Measurements from ENCODE around the gene CTBP2. TPM values are rescaled to one million over a fixed set of nuclear protein-coding genes. Genes with fewer than 3 reads are reported as not detected.
"Not testable (repeated sequence)": the region's sequence is repeated elsewhere in the genome, so short reads cannot be mapped to it uniquely, and the experiment has no call there.

Gene CTBP2
- total RNA-seq, 4 donors from 2014 or later, result 41.8 to 55.9 (median 47.1) TPM

DNA sequence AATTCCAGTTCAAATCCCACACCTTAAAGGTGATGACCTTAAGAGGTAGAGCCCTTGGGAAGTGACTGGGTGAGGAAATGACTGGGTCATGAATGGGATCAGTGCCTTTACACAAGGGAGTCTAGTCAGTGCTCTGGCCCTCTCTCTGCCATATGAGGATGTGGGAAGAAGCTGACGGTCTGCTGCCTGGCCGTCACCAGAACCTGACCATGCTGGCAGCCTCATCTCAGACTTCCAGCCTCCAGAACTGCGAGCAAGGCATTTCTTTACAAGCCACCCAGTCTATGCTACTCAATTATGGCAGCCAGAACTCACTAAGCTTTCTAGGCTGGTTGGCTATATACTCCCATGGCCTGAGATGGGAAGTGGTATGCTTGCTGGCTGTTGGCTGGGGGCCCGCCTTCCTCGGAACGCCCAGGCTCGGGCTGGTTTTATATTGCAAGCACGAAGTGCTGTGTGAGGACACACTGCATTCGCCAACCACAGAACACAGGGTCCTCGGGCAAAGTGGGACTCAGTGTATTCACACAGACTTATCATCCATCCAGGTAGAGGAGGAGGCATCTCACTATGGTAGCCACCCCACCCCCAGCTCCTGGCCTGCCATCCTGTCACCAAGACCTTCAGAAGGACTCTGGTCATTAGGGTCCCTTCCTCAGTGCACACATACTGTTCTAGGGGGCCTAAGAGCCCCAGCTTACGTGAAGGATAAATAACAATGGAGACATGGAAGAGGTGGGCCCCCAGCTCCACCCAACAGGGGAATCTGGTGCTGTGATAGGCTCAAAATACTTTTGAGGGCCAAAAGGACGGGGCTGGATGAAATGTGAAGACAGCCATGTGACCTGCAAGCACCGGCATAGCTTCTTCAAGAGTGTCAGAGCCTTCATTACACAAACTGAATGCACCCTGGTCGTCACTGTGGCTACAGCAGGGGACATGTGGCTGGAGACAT lies 169.4 kb downstream of the CTBP2 start:
- Histone ChIP-seq H3K27me3 (no peaks in the 10 kb centered on the region), H3K36me3 (peaks cover 31 to 100% (median 43%) of the 10 kb centered on the region in 3 donors), H3K4me3 (no peak overlapping the region), H3K27ac (no peak overlapping the region), H3K9me3 (no peaks in the 10 kb centered on the region), H3K4me1 (peaks cover 0 to 14% (median 0%) of the 10 kb centered on the region in 3 donors)
- intact Hi-C loops (cut with DNase I), result no loop called here
- 81 to 90% methylated on average over 4 to 11 of the region's 14 CpGs for WGBS, 2 donors
- no peak for DNase-seq
- no peak for TF ChIP-seq POLR2A (IDR thresholded peaks at IDR 0.05)

- peaks cover 31 to 100% (median 42%) of the 10 kb centered on the region in 3 donors for H3K36me3 ChIP-seq
- 56% methylated on average over 10 of the region's 10 CpGs; no CpG with 5 or more reads in 1 of the 2 donors for WGBS, 2 donors
- TF ChIP-seq, protein P1, sequence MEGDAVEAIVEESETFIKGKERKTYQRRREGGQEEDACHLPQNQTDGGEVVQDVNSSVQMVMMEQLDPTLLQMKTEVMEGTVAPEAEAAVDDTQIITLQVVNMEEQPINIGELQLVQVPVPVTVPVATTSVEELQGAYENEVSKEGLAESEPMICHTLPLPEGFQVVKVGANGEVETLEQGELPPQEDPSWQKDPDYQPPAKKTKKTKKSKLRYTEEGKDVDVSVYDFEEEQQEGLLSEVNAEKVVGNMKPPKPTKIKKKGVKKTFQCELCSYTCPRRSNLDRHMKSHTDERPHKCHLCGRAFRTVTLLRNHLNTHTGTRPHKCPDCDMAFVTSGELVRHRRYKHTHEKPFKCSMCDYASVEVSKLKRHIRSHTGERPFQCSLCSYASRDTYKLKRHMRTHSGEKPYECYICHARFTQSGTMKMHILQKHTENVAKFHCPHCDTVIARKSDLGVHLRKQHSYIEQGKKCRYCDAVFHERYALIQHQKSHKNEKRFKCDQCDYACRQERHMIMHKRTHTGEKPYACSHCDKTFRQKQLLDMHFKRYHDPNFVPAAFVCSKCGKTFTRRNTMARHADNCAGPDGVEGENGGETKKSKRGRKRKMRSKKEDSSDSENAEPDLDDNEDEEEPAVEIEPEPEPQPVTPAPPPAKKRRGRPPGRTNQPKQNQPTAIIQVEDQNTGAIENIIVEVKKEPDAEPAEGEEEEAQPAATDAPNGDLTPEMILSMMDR (IDR thresholded peaks at IDR 0.05), result no peak
- no peak for TF ChIP-seq POLR2A (IDR thresholded peaks at IDR 0.05)
- H3K27me3 ChIP-seq, result no peaks in the 10 kb centered on the region
- H3K27ac ChIP-seq, result peak overlapping the region in 1 of 4 donors; percentile 5
- H3K9me3 ChIP-seq, result no peaks in the 10 kb centered on the region
- intact Hi-C loops (cut with DNase I), result no loop called here
- H3K4me3 ChIP-seq, result no peak overlapping the region
- no peak for DNase-seq
- peaks cover 0 to 14% (median 0%) of the 10 kb centered on the region in 3 donors for H3K4me1 ChIP-seq
Observed at GRCh38 chr10:124989526-124989925, 170.8 kb downstream of the CTBP2 start.

DNA sequence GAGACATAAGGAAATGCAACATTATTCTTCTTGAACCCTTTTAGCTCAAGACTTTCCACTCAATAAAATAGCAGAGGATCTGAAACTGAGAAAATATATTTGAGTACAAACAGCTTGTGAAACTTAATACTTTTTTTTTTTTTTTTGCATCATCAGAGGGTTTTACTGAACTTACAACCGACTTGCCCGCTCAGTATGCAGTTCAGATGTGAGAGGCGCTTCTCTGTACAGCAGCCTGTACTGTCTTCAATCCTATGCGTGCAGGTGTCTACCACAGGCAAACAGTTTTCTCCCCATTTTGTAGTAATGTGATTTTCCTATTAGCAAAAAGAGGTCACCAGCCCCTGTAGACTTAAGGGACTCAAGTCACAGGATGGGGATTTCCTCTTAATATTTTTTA lies 171.6 kb downstream of the CTBP2 start:
- intact Hi-C loops (cut with DNase I); H3K27ac ChIP-seq; H3K9me3 ChIP-seq; H3K4me3 ChIP-seq; DNase-seq; H3K27me3 ChIP-seq: not testable (repeated sequence)
- peaks cover 0 to 14% (median 0%) of the 10 kb centered on the region in 3 donors for H3K4me1 ChIP-seq
- WGBS, 2 donors, result 87 to 93% methylated on average over 4 of the region's 4 CpGs
- H3K36me3 ChIP-seq, result peaks cover 25 to 100% (median 38%) of the 10 kb centered on the region in 3 donors

DNA sequence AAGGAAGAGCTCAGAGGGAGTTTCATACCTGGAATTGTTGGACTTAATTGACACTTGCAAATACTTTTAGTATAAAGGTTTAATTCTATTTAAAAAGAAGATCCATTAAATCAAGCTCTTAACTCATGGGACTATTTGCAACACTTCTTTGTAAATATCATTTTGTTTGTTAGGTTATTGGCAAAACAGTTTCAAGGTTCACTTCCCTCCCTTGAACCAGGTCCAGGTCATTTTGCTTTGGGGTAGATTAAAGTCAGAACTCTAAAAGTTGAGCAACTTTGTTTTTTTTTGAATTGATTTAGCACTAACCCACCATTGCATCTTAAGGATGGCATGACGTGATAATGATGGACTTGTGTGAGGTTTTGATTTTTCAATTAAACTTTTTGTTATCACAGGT lies 172.6 kb downstream of the CTBP2 start:
- WGBS, 2 donors, result 81 to 82% methylated on average over 1 of the region's 1 CpG
- H3K4me1 ChIP-seq, result peaks cover 0 to 14% (median 0%) of the 10 kb centered on the region in 3 donors
- intact Hi-C loops (cut with DNase I), result no loop called here
- no peak for TF ChIP-seq POLR2A (IDR thresholded peaks at IDR 0.05)
- TF ChIP-seq, protein P1 (IDR thresholded peaks at IDR 0.05), result no peak
- H3K36me3 ChIP-seq, result peaks cover 16 to 100% (median 41%) of the 10 kb centered on the region in 3 donors
- no peak overlapping the region for H3K4me3 ChIP-seq
- H3K27me3 ChIP-seq, result no peaks in the 10 kb centered on the region
- DNase-seq, result no peak
- no peak overlapping the region for H3K27ac ChIP-seq
- H3K9me3 ChIP-seq, result no peaks in the 10 kb centered on the region

DNA sequence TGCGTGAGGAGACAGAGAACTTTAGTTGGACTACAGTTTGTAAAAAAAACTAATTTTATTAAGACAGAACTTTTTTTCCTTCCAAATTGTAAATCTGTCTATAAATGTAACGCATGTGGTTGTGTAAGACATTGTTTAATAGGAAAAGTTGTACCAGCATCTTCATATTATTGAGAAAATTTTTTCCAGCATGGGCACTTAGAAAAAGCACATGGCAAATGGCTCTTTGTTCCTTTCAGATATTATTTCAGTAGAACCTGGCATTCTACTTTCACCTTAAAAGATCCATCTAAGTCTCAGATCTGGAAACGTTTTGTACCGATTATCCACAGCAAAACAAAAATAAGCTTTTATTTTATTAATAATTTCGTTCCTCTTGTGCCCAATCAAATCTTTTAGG lies 175.2 kb downstream of the CTBP2 start:
- no peak overlapping the region for H3K27ac ChIP-seq
- TF ChIP-seq, protein P1 (IDR thresholded peaks at IDR 0.05), result no peak
- no peak for TF ChIP-seq POLR2A (IDR thresholded peaks at IDR 0.05)
- WGBS, 2 donors, result 74 to 78% methylated on average over 5 of the region's 5 CpGs
- intact Hi-C loops (cut with DNase I), result no loop called here
- peaks cover 4 to 88% (median 25%) of the 10 kb centered on the region in 3 donors for H3K36me3 ChIP-seq
- H3K27me3 ChIP-seq, result no peaks in the 10 kb centered on the region
- peaks cover 0 to 8% (median 0%) of the 10 kb centered on the region in 3 donors for H3K4me1 ChIP-seq
- H3K4me3 ChIP-seq, result no peak overlapping the region
- no peaks in the 10 kb centered on the region for H3K9me3 ChIP-seq
- DNase-seq, result no peak

DNA sequence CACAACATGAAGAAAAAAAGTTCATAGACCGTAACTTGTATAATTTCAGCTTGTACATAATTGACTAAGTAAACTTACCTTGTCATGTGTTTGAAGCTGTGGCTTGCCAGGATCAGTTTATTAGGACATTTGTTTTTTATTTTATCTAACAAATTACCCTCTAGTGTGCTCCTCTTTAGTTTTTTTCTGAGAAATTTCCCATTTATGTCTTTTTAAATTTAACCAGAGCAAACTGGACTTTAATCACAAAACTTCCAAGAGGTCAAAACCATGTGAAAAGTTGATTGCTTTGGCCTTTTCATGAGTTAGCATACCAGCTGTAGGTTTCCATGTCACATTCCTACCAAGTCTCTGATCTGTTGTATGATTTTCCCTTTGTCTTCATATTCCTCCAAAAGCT lies 176.0 kb downstream of the CTBP2 start:
- DNase-seq, result no peak
- H3K4me3 ChIP-seq, result no peak overlapping the region
- no peaks in the 10 kb centered on the region for H3K9me3 ChIP-seq
- no peaks in the 10 kb centered on the region for H3K27me3 ChIP-seq
- intact Hi-C loops (cut with DNase I), result no loop called here
- peaks cover 0 to under 1% (median 0%) of the 10 kb centered on the region in 3 donors for H3K4me1 ChIP-seq
- TF ChIP-seq, protein P1 (IDR thresholded peaks at IDR 0.05), result no peak
- no peak for TF ChIP-seq POLR2A (IDR thresholded peaks at IDR 0.05)
- peaks cover under 1 to 81% (median 23%) of the 10 kb centered on the region in 3 donors for H3K36me3 ChIP-seq
- no peak overlapping the region for H3K27ac ChIP-seq
- 89 to 93% methylated on average over 1 of the region's 1 CpG for WGBS, 2 donors
